Muscle of back (tissue), 13 donors: ENCODE data around the gene SYNDIG1. TPM values are rescaled to one million over a fixed set of nuclear protein-coding genes. Genes with fewer than 3 reads are reported as not detected.

Experiments
- DNase-seq, 3 donors: peaks; one replicate each; pipeline versions ENCODE4 v3.0.0 to v3.0.0-alpha.2; 2013
- long read RNA-seq, 9 donors: transcript quantifications; one replicate each; lab custom pipeline, GENCODE V29; 2026
- polyA plus RNA-seq, 10 donors: library from polyadenylated mRNA; unstranded; fragments of 120-200 nt; gene quantifications; one replicate each; pipeline ENCODE4 v1.2.1, GENCODE V29; 2013; ENCODE audit not compliant: insufficient read length in 10 of 10

Gene SYNDIG1
- polyA plus RNA-seq, result 1 to 10 TPM; 2.9 to 5.6 (median 3.6) TPM
- long read RNA-seq, donor 1, result 0 reads
- long read RNA-seq, donor 2, partial matches to known transcripts, result 0 of 2 reads
- long read RNA-seq, donor 2, other reads (novel, unspliced or antisense), result 0 of 2 reads
- long read RNA-seq, donor 3, result 0 reads
- long read RNA-seq, donor 4, result 0 reads
- long read RNA-seq, donor 5, result 0 reads
- long read RNA-seq, donor 6, result 0 reads
- long read RNA-seq, donor 7, partial matches to known transcripts, result 0 of 2 reads
- long read RNA-seq, donor 7, other reads (novel, unspliced or antisense), result 0 of 2 reads
- long read RNA-seq, donor 8, partial matches to known transcripts, result 0 of 1 reads
- long read RNA-seq, donor 8, other reads (novel, unspliced or antisense), result 0 of 1 reads
- long read RNA-seq, donor 9, result 0 reads

GRCh38 chr20:24469116-24469893, at the start of gene SYNDIG1:
Gene SYNDIG1 (plus strand): TSS chr20:24469629. CDS start chr20:24543098, 73,469 bp downstream.
- DNase-seq, result peak in 2 of 3 donors; percentile 34 to 63

DNA sequence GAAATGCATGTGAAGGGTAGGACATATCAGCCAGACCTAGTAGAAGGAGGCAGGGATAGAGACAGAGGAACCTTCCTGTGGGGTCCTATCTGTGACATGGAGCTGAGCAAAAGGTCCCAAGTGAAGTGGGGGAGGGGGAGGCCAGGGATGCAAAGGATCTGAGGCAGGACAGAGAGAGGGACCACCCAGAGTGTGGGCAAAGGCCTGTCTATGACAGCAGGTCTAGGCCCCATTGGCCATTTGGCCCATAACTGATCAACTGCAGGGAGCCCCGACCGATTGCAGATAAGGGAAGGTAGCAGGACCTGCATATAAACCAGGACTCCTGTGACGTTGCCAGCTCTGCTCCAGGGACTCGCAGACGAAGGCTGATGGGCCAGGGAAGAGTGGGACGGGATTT, 49.6 kb upstream of the SYNDIG1 start:
- no peak for DNase-seq

- DNase-seq, result no peak
These were observed 48.9 kb upstream of the SYNDIG1 start for GRCh38 chr20:24420567-24420966.

GRCh38 chr20:24421071-24421470, 48.4 kb upstream of the SYNDIG1 start:
- DNase-seq, result no peak

- DNase-seq, result no peak
These were observed 47.2 kb upstream of the SYNDIG1 start for GRCh38 chr20:24422091-24422760.

- DNase-seq, result no peak
These were observed 45.8 kb upstream of the SYNDIG1 start for GRCh38 chr20:24423390-24424313.

GRCh38 chr20:24425523-24426135, 43.8 kb upstream of the SYNDIG1 start:
- peak in 2 of 3 donors; percentile 7 to 48 for DNase-seq

DNA sequence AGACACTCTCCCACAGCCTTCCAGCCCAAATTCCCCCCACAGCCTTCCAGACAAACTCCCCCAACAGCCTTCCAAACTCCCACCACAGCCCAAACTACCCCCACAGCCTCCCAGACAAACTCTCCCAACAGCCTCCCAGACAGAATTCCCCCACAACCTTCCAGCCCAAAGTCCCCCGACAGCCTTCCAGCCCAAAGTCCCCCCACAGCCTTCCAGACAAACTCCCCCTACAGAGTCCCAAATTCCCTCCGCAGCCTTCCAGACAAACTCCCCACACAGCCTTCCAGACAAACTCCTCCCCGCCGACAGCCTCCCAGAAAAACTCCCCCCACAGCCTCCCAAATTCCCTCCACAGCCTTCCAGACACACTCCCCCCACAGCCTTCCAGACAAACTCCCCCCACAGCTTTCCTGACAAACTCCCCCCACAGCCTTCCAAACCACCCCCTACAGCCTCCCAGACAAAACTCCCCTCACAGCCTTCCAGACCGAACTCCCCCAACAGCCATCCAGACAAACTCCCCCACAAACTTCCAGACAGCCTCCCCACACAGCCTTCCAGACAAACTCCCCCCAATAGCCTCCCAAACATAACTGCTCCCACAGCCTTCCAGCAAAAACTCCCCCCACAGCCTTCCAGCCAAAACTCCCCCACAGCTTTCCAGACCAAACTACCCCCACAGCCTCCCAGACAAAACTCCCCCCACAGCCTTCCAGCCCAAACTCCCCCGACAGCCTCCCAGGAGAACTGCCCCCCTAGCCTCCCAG, 38.0 kb upstream of the SYNDIG1 start:
- DNase-seq, result no peak

DNA sequence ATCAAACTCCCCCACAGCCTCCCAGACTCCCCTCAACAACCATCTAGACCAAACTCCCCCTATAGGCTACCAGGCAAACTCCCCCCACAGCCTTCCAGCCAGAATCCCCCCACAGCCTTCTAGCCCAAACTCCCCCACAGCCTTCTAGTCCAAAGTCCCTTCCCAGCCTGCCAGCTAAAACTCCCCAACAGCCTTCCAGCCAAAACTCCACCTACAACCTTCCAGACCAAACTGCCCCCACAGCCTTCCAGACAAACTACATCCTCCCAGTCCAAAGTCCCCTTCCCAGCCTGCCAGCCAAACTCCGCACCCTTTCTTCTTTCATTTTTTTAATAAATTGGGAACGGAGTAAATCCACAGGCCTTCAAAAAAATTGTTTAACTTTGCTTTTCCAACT, 37.4 kb upstream of the SYNDIG1 start:
- DNase-seq, result no peak

GRCh38 chr20:24436160-24436559, 33.3 kb upstream of the SYNDIG1 start:
- DNase-seq, result peak in 2 of 3 donors; percentile 9 to 40

- DNase-seq, result no peak
These were observed 32.0 kb upstream of the SYNDIG1 start for GRCh38 chr20:24437196-24438082.

- DNase-seq, result no peak
These were observed 31.1 kb upstream of the SYNDIG1 start for GRCh38 chr20:24438331-24438730.

- DNase-seq, result peak in 1 of 3 donors; percentile 29
These were observed 29.6 kb upstream of the SYNDIG1 start for GRCh38 chr20:24439737-24440387.

DNA sequence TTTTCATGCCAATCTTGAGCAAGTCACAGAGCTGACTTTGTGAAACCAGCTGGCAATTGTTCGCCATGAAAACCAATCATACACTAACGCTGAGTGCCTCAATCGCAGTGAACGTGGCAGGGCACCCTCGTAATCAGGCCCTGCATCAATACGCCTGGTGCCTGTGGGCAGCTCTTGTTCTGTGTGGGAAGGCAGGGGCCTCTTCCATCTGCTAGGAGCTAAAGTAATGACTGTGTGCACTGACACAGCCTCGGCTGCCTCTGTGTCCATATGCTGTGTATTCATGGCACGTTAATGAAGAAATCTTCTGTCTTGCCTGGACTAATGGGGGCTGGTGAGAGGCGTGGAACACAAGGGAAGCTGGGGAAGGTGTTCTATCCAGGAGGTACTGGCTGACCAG, 27.8 kb upstream of the SYNDIG1 start:
- DNase-seq, result no peak

DNA sequence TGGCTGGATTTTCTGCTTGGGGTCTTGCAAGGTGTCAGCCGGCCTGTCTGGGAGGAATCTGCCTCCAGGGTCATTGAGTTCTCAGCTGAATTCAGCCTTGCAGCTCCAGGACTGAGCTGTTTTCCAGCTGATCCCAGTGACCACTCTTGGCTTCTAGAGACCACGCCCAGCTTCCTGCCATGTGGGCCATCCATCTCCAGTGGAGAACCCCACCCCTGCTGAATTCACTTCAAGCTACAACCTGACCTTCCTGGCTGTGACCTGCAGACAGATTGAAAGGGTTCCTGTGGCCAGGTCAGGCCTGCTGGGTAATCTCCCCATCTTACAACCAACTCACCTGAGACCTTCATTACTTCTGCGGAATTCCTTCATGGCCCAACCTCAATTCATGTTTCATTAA, 26.5 kb upstream of the SYNDIG1 start:
- DNase-seq, result no peak

DNA sequence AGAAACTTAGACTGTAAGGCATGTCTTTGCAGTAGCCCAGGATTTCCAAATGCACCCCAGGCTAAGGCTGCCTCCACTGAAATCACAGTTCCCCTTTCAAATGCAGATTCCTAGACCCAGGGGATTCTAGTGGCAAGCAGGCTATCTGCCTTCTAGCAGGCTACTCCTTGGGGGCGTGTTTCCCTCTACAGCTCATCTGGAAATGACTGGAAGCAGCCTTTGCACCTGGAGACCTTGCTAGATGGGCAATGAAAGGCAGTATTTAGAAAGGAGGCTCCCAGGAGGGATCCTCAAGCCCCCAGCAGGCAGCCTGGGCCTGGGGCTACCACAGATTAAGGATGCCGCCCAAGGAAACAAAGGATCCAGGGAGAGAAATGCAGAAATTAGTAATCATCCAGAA, 26.0 kb upstream of the SYNDIG1 start:
- no peak for DNase-seq

DNA sequence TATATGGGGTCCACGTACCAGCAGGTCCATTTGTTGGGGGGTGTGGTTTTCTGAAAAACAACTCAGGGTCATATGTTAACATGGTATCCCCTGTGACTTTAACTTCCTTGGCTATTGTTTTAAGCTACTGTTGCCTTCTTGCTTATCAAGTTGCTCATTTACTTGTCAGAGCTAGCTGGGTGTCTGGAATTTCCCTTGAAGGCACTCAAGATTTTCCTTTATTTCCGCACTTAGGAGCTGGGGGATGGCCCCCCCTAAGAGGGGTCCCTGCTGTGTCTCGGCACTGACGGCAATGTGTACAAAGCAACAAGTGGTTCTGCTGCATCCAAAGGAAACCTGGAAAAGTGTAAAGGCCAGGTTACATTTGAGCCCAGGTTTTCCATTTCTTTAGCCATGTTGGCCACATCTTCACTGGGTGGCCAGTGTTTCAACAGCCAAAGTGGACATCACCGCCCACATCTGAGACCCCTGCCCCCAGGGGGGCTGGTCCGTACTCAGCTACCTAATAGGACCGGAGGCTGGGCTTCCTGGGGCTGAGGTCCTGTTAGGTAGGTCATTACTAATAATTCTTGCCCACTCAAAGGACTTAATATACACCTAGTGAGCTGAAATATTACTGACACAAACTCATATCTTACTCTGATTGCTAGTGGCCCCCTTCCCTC, 24.8 kb upstream of the SYNDIG1 start:
- no peak for DNase-seq
